K562 treated with DMSO at 1 percent for 48 hours (cell line): ENCODE data around the gene TMPRSS11F. TPM values are rescaled to one million over a fixed set of nuclear protein-coding genes. Genes with fewer than 3 reads are reported as not detected.

ENCODE experiments used
- total RNA-seq: library from RNA; unstranded; fragments of 300-600 nt; gene quantifications from 2 replicates; pipeline ENCODE4 v1.2.3, GENCODE V29; 2022; ENCODE audit warnings: low replicate concordance; ENCODE audit errors: extremely low read depth

Gene TMPRSS11F
- total RNA-seq = not detected in 2 replicates

GRCh38 chr4:68129793-68130192 is at the start of gene TMPRSS11F:
Gene TMPRSS11F (minus strand): TSS chr4:68129869. CDS start chr4:68129820, 49 bp downstream.

Other genes starting within 250 kb of the TMPRSS11F start
- not detected in 2 replicates for gene TMPRSS11D, start 245.9 kb downstream of the TMPRSS11F start, total RNA-seq
- not detected in 2 replicates for gene TMPRSS11A, start 166.4 kb downstream of the TMPRSS11F start, total RNA-seq
- not detected in 2 replicates for gene TMPRSS11B, start 115.8 kb upstream of the TMPRSS11F start, total RNA-seq
- gene YTHDC1, start 220.2 kb upstream of the TMPRSS11F start, total RNA-seq = not detected in 2 replicates